Activated B cell treated with CpG ODN at 0.5 μM for 24 hours (primary cell): Measurements from ENCODE around the gene UBAC2. TPM values are rescaled to one million over a fixed set of nuclear protein-coding genes. Genes with fewer than 3 reads are reported as not detected.

Experiments used
- ATAC-seq: fragments of 200-7000 bp; cut with Tn5 transposase; one replicate; pipeline ENCODE4 v1.10.0; 2021; ENCODE audit warnings: low read depth, mild to moderate bottlenecking, moderate library complexity
- CTCF ChIA-PET: fragments of 350-600 bp; sonication (Branson Sonifier 250); formaldehyde crosslinking; loops from one replicate; lab custom pipeline; 2021; ENCODE audit warnings: antibody characterized with exemption; lab: Charles Lee
- POLR2A ChIA-PET: fragments of 350-600 bp; sonication (Branson Sonifier 250); formaldehyde crosslinking; loops from one replicate; lab custom pipeline; 2021; ENCODE audit warnings: antibody characterized with exemption; lab: Charles Lee
- DNase-seq: peaks from one replicate; pipeline ENCODE4 v3.0.0; 2022
- H3K27ac Mint-ChIP-seq: one replicate; pipeline ENCODE4 v1.8.0; 2020; ENCODE audit warnings: mixed read lengths
- H3K27me3 Mint-ChIP-seq: one replicate; pipeline ENCODE4 v1.8.0; 2021; ENCODE audit warnings: mixed read lengths
- H3K36me3 Mint-ChIP-seq: one replicate; pipeline ENCODE4 v1.8.0; 2021; ENCODE audit warnings: low read depth, mixed read lengths
- H3K4me1 Mint-ChIP-seq: one replicate; pipeline ENCODE4 v1.8.0; 2021; ENCODE audit warnings: mixed read lengths
- H3K4me3 Mint-ChIP-seq: one replicate; pipeline ENCODE4 v1.8.0; 2020; ENCODE audit warnings: mild to moderate bottlenecking, mixed read lengths
- H3K9me3 Mint-ChIP-seq: one replicate; pipeline ENCODE4 v1.8.0; 2020; ENCODE audit warnings: mixed read lengths
- intact Hi-C: fragments of 100-400 bp; cut with micrococcal nuclease; formaldehyde crosslinking; loops from one replicate; pipeline ENCODE4 v1.15.1; 2024
- total RNA-seq: library from RNA; stranded (reverse); gene quantifications from 2 replicates; pipeline ENCODE4 v1.2.3, GENCODE V29; 2022
- TF ChIP-seq, protein P1 (sequence below): fragments of 200-600 bp; IDR thresholded peaks from one replicate; pipeline ENCODE4 v1.8.0; 2022; ENCODE audit warnings: antibody characterized with exemption, mild to moderate bottlenecking

The UBAC2 gene
- total RNA-seq, 1 donor from 2014 or later: 51.0 TPM

DNA sequence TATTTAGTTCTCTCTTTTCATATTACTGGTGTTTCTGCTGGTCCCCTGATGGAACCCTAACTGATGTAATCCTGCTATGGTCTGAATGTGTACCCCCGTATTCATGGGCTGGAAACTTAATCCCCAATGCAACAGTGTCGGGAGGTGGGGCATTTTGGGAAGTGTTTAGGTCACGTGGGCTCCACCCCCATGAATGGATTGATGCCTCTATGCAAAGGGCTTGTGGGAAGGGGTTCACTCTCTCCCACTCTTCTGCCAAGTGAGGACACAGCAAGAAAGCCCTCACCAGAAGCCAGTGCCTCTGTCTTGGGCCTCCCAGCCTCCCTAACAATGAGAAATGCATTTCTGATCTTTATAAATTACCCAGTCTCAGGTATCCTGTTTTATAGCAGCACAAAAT lies 21.2 kb upstream of the UBAC2 start:
- ChIA-PET POLR2A (interaction anchor here (1.3 to 1.8 kb wide), 3 partner anchors 79 to 86 kb away, joined by 4 read pairs; partner anchors contain the start of gene GPR18), CTCF (interaction anchor here (0.6 to 11.1 kb wide), 3 partner anchors 88 to 255 kb away, joined by 3 to 370 read pairs (median 3); no protein-coding TSS in a partner anchor)
- Mint-ChIP-seq H3K9me3 (no peaks in the 10 kb centered on the region), H3K4me1 (peaks cover 43% of the 10 kb centered on the region), H3K27me3 (no peaks in the 10 kb centered on the region), H3K27ac (peak overlapping the region; percentile 35), H3K36me3 (no peaks in the 10 kb centered on the region), H3K4me3 (no peak overlapping the region)
- intact Hi-C loops: loop anchor here (5.0 to 10.0 kb wide), 3 partner anchors 92 to 1055 kb away; partner anchors contain the start of gene CLYBL
- DNase-seq: no peak
- no peak for ATAC-seq
- TF ChIP-seq, protein P1, sequence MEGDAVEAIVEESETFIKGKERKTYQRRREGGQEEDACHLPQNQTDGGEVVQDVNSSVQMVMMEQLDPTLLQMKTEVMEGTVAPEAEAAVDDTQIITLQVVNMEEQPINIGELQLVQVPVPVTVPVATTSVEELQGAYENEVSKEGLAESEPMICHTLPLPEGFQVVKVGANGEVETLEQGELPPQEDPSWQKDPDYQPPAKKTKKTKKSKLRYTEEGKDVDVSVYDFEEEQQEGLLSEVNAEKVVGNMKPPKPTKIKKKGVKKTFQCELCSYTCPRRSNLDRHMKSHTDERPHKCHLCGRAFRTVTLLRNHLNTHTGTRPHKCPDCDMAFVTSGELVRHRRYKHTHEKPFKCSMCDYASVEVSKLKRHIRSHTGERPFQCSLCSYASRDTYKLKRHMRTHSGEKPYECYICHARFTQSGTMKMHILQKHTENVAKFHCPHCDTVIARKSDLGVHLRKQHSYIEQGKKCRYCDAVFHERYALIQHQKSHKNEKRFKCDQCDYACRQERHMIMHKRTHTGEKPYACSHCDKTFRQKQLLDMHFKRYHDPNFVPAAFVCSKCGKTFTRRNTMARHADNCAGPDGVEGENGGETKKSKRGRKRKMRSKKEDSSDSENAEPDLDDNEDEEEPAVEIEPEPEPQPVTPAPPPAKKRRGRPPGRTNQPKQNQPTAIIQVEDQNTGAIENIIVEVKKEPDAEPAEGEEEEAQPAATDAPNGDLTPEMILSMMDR: no peak

DNA sequence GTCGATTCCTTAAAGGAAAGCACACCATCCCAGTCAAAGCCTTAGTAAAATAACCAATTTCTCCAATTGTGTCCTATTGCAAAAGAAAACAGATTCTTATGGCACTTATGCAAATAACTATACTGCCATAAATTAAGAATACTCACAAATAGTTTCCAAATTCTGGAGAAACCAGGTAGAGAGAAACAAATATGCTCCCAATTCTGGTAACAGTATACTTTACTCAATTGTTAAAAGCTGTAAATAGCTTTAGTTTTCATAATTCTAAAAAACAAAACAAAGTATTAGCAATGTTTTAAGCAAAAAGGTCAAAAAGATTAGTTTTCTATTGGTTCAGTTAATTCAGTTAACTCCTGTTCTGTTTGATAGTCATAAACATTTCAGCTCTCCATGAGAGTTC lies 18.2 kb upstream of the UBAC2 start:
- POLR2A ChIA-PET: no interaction called here
- Mint-ChIP-seq H3K9me3 (no peaks in the 10 kb centered on the region), H3K36me3 (no peaks in the 10 kb centered on the region), H3K27ac (no peak overlapping the region), H3K27me3 (no peaks in the 10 kb centered on the region), H3K4me3 (no peak overlapping the region), H3K4me1 (peaks cover 35% of the 10 kb centered on the region)
- CTCF ChIA-PET: interaction anchor here (11.1 kb wide), 1 partner anchor 85 kb away, joined by 370 read pairs; no protein-coding TSS in a partner anchor
- TF ChIP-seq, protein P1: no peak
- intact Hi-C loops: no loop called here
- DNase-seq: no peak
- no peak for ATAC-seq

DNA sequence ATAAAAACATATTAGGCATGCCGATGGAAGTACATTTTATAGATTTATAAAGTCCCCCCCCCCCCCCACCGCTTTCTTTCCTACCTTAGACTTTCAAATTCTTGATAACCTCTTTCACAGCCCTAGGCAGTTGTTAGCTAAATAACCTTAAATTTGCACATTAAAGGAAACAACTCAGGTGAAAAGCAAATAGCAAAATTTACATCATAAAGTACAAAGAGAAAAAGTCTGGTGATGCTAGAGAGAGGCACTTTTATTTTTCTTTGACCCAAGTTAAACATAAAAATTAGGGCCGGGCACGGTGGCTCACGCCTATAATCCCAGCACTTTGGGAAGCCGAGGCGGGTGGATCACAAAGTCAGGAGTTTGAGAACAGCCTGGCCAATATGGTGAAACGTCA lies 15.0 kb upstream of the UBAC2 start:
- ATAC-seq: no peak
- TF ChIP-seq, protein P1: no peak
- intact Hi-C loops: no loop called here
- H3K4me3 Mint-ChIP-seq: no peak overlapping the region
- ChIA-PET CTCF (interaction anchor here (0.6 to 2.8 kb wide), 5 partner anchors 9 to 84 kb away, joined by 4 to 19 read pairs (median 5); no protein-coding TSS in a partner anchor), POLR2A (no interaction called here)
- no peaks in the 10 kb centered on the region for H3K36me3 Mint-ChIP-seq
- DNase-seq: no peak
- no peaks in the 10 kb centered on the region for H3K27me3 Mint-ChIP-seq
- H3K4me1 Mint-ChIP-seq: peaks cover 3% of the 10 kb centered on the region
- no peak overlapping the region for H3K27ac Mint-ChIP-seq
- H3K9me3 Mint-ChIP-seq: no peaks in the 10 kb centered on the region

DNA sequence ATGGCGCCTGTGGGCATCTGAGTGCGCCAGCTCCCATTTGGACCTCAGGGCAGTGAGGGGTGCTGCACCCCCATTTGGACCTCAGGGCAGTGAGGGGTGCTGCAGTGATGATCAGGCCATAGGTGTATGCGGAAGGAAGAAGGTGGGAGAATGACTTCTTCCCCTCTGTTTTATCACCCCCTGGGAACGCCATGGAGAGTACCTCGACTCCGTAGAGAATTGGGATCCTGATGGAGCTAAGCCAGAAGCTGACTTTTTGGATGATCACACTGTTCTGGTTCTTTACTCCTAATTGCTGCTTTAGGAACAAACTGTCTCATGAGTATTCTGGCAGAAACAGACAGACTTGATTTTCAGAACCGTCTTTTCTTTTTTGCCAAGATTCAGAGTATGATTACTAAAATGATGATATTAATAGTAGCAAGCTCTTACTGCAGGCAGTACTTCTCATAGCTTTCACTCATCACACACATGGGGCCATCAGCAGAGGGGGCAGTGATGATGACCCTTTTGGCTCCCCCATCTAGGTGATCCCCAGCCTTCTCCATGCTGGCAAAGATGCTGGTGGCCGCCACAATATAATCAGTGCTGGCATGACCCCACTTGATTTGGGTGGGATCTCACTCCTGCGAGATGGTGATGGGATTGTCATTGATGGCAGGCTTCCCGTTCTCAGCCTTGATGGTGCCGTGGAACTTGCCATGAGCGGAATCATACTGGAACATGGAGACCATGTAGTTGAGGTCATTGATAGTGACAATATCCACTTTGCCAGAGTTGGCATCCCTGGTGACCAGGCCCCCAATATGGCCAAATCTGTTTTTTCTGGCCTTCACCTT lies 10.3 kb upstream of the UBAC2 start:
- Mint-ChIP-seq H3K4me1 (peaks cover 15% of the 10 kb centered on the region), H3K36me3 (no peaks in the 10 kb centered on the region), H3K4me3 (no peak overlapping the region), H3K27ac (no peak overlapping the region), H3K9me3 (no peaks in the 10 kb centered on the region), H3K27me3 (no peaks in the 10 kb centered on the region)
- POLR2A ChIA-PET: interaction anchor here (1.2 kb wide), 1 partner anchor 10 kb away, joined by 3 read pairs; no protein-coding TSS in a partner anchor
- intact Hi-C loops: no loop called here
- TF ChIP-seq, protein P1: no peak
- ATAC-seq (no peak), DNase-seq (no peak)
- CTCF ChIA-PET: interaction anchor here (1.3 to 1.4 kb wide), 2 partner anchors 13 to 79 kb away, joined by 3 to 4 read pairs; no protein-coding TSS in a partner anchor
